H9 (cell line): ENCODE measurements around the gene DERA. TPM values are rescaled to one million over a fixed set of nuclear protein-coding genes. Genes with fewer than 3 reads are reported as not detected.

Experiments used
- DNase-seq: peaks from one replicate; pipeline ENCODE4 v3.0.0-alpha.2; 2017
- H2AFZ ChIP-seq: one replicate; pipeline ENCODE4 v1.6.1; 2013; ENCODE audit warnings: mild to moderate bottlenecking, low read length, control low read depth, moderate library complexity
- H2AK5ac ChIP-seq: 2 replicates; pipeline ENCODE4 v1.6.1; 2013; ENCODE audit warnings: low read length, control low read depth, mixed read lengths; ENCODE audit not compliant: insufficient read length
- H2BK120ac ChIP-seq: one replicate; pipeline ENCODE4 v1.6.1; 2013; ENCODE audit warnings: low read depth, mild to moderate bottlenecking, low read length, control low read depth, inconsistent platforms; ENCODE audit not compliant: poor library complexity, severe bottlenecking
- H2BK12ac ChIP-seq: 2 replicates; pipeline ENCODE4 v1.6.1; 2013; ENCODE audit warnings: low read length, control low read depth, mixed read lengths, low read depth; ENCODE audit not compliant: insufficient read length
- H2BK15ac ChIP-seq: 2 replicates; pipeline ENCODE4 v1.6.1; 2013; ENCODE audit warnings: low read depth, low read length, control low read depth
- H2BK20ac ChIP-seq: one replicate; pipeline ENCODE4 v1.6.1; 2013; ENCODE audit warnings: low read depth, mild to moderate bottlenecking, low read length, control low read depth, inconsistent platforms; ENCODE audit not compliant: poor library complexity, severe bottlenecking
- H2BK5ac ChIP-seq: 2 replicates; pipeline ENCODE4 v1.6.1; 2013; ENCODE audit warnings: low read length, control low read depth, mixed read lengths; ENCODE audit not compliant: insufficient read length
- H3K14ac ChIP-seq: 2 replicates; pipeline ENCODE4 v1.6.1; 2013; ENCODE audit warnings: low read length, control low read depth; ENCODE audit not compliant: insufficient read depth
- H3K18ac ChIP-seq: 2 replicates; pipeline ENCODE4 v1.6.1; 2013; ENCODE audit warnings: low read depth, mild to moderate bottlenecking, mixed read lengths, low read length, control low read depth; ENCODE audit not compliant: insufficient read length
- H3K23ac ChIP-seq: 2 replicates; pipeline ENCODE4 v1.6.1; 2013; ENCODE audit warnings: low read length, control low read depth, mixed read lengths, low read depth; ENCODE audit not compliant: insufficient read length
- H3K23me2 ChIP-seq: 2 replicates; pipeline ENCODE4 v1.6.1; 2013; ENCODE audit warnings: low read depth, mild to moderate bottlenecking, mixed read lengths, low read length, control low read depth; ENCODE audit not compliant: insufficient read length, poor library complexity, severe bottlenecking
- H3K27ac ChIP-seq: 2 replicates; pipeline ENCODE4 v1.5.1; 2013; ENCODE audit warnings: low read length, control low read depth, mixed read lengths, low read depth; ENCODE audit not compliant: insufficient read length
- H3K27me3 ChIP-seq: 2 replicates; pipeline ENCODE4 v1.6.1; 2013; ENCODE audit warnings: low read length, control low read depth, inconsistent platforms; ENCODE audit not compliant: insufficient read depth
- H3K4ac ChIP-seq: 2 replicates; pipeline ENCODE4 v1.6.1; 2013; ENCODE audit warnings: low read depth, mild to moderate bottlenecking, control low read depth, inconsistent platforms, low read length, moderate library complexity
- H3K4me1 ChIP-seq: 2 replicates; pipeline ENCODE4 v1.6.1; 2013; ENCODE audit warnings: low read length, control low read depth, inconsistent platforms; ENCODE audit not compliant: insufficient read depth
- H3K4me2 ChIP-seq: 2 replicates; pipeline ENCODE4 v1.6.1; 2013; ENCODE audit warnings: low read length, control low read depth, mixed read lengths; ENCODE audit not compliant: insufficient read length, insufficient read depth
- H3K56ac ChIP-seq: 2 replicates; pipeline ENCODE4 v1.6.1; 2013; ENCODE audit warnings: low read depth, mild to moderate bottlenecking, mixed read lengths, low read length, control low read depth; ENCODE audit not compliant: insufficient read length
- H3K79me1 ChIP-seq: 2 replicates; pipeline ENCODE4 v1.6.1; 2013; ENCODE audit warnings: low read depth, mild to moderate bottlenecking, moderate library complexity, low read length, control low read depth, inconsistent platforms; ENCODE audit not compliant: insufficient read depth, poor library complexity, severe bottlenecking
- H3K79me2 ChIP-seq: 2 replicates; pipeline ENCODE4 v1.6.1; 2013; ENCODE audit warnings: low read length, control low read depth, inconsistent platforms; ENCODE audit not compliant: insufficient read depth
- H3K9ac ChIP-seq: 2 replicates; pipeline ENCODE4 v1.6.1; 2013; ENCODE audit warnings: low read length, control low read depth, mixed read lengths; ENCODE audit not compliant: insufficient read length; ENCODE audit errors: extremely low read depth
- H3K9me3 ChIP-seq: one replicate; pipeline ENCODE4 v1.6.1; 2013; ENCODE audit warnings: low read depth, low read length, inconsistent platforms; ENCODE audit not compliant: control insufficient read depth
- H3T11ph ChIP-seq: one replicate; pipeline ENCODE4 v1.6.1; 2013; ENCODE audit warnings: mild to moderate bottlenecking, low read length, control low read depth, inconsistent platforms
- H4K20me1 ChIP-seq: one replicate; pipeline ENCODE4 v1.6.1; 2013; ENCODE audit not compliant: control insufficient read depth, insufficient read length, insufficient read depth
- H4K5ac ChIP-seq: 2 replicates; pipeline ENCODE4 v1.6.1; 2013; ENCODE audit warnings: low read depth, mild to moderate bottlenecking, mixed read lengths, low read length, control low read depth; ENCODE audit not compliant: insufficient read length
- H4K8ac ChIP-seq: replicated peaks from 2 replicates; pipeline ENCODE4 v1.6.1; 2013; ENCODE audit warnings: low read length, control low read depth, mixed read lengths, low read depth; ENCODE audit not compliant: insufficient read length
- H4K91ac ChIP-seq: 2 replicates; pipeline ENCODE4 v1.6.1; 2013; ENCODE audit warnings: low read depth, mild to moderate bottlenecking, moderate library complexity, mixed read lengths, low read length, control low read depth; ENCODE audit not compliant: insufficient read length
- H3K27ac Mint-ChIP-seq, 3 experiments: 2 replicates in 2 of 3; 3 replicates in 1 of 3; pipeline ENCODE4 v1.8.0; 2020 to 2021; ENCODE audit warnings: mixed read lengths in 3 of 3, mild to moderate bottlenecking in 1 of 3, moderate library complexity in 1 of 3
- H3K27me3 Mint-ChIP-seq: 2 replicates; pipeline ENCODE4 v1.8.0; 2021; ENCODE audit warnings: low read depth, mild to moderate bottlenecking, moderate library complexity, mixed read lengths
- H3K36me3 Mint-ChIP-seq, 3 experiments: 2 replicates in 2 of 3; 3 replicates in 1 of 3; pipeline ENCODE4 v1.8.0; 2020 to 2021; ENCODE audit warnings: low read depth in 3 of 3, mixed read lengths in 3 of 3; ENCODE audit not compliant: insufficient read depth in 1 of 3
- H3K4me1 Mint-ChIP-seq, 2 experiments: 2 replicates each; pipeline ENCODE4 v1.8.0; 2020; ENCODE audit warnings: mixed read lengths in 2 of 2
- H3K4me3 Mint-ChIP-seq, 2 experiments: 2 replicates in 1 of 2; 3 replicates in 1 of 2; pipeline ENCODE4 v1.8.0; 2020 to 2021; ENCODE audit warnings: mild to moderate bottlenecking in 2 of 2, mixed read lengths in 2 of 2, moderate library complexity in 1 of 2
- H3K9me3 Mint-ChIP-seq, 2 experiments: 2 replicates in 1 of 2; 3 replicates in 1 of 2; pipeline ENCODE4 v1.8.0; 2020; ENCODE audit warnings: mild to moderate bottlenecking in 2 of 2, mixed read lengths in 2 of 2, moderate library complexity in 1 of 2
- WGBS: extraction: QIAGEN DNeasy Blood & Tissue Kit; methylation state at CpG from one replicate; pipeline ENCODE4 v1.1.7; 2013; ENCODE audit warnings: missing lambda C conversion rate, low lambda C conversion rate, mixed read lengths; ENCODE audit not compliant: insufficient read length; ENCODE audit errors: extremely low coverage; 5-methylcytosine and 5-hydroxymethylcytosine counted together
- total RNA-seq: library from RNA; stranded (reverse); gene quantifications from 2 replicates; pipeline ENCODE4 v1.2.1, GENCODE V29; 2021
- TF ChIP-seq, protein P1 (sequence below): fragments of 200-600 bp; sonication (generic); conservative IDR thresholded peaks from 3 replicates; pipeline ENCODE4 v1.8.0; 2021; ENCODE audit warnings: antibody characterized with exemption, mild to moderate bottlenecking

The DERA gene
- total RNA-seq, 1 experiment from 2014 or later: 20.9 TPM

- Histone ChIP-seq H3K18ac (no peak overlapping the region), H4K20me1 (no peaks in the 10 kb centered on the region), H2BK5ac (no peak overlapping the region), H3K4me1 (no peaks in the 10 kb centered on the region; the same call in 1 of the 2 replicates), H3K4ac (no peak overlapping the region), H3K9ac (no peak overlapping the region), H2AK5ac (no peak overlapping the region), H3K79me1 (no peaks in the 10 kb centered on the region), H3K79me2 (no peaks in the 10 kb centered on the region), H3K27me3 (no peaks in the 10 kb centered on the region), H3K4me2 (no peak overlapping the region), H2AFZ (no peak overlapping the region), H3K23me2 (no peaks in the 10 kb centered on the region), H2BK12ac (no peak overlapping the region), H2BK120ac (no peak overlapping the region), H2BK15ac (no peak overlapping the region), H4K8ac (no peak overlapping the region), H3T11ph (no peak overlapping the region), H3K23ac (no peak overlapping the region), H3K14ac (no peak overlapping the region), H3K56ac (no peak overlapping the region), H3K9me3 (no peaks in the 10 kb centered on the region), H4K91ac (no peak overlapping the region), H2BK20ac (no peak overlapping the region), H3K27ac (no peak overlapping the region), H4K5ac (no peak overlapping the region)
- no peak overlapping the region for H3K4me3 Mint-ChIP-seq
- no peak for DNase-seq
- no CpG with 5 or more reads among the region's 10 CpGs for WGBS
- H3K9me3 Mint-ChIP-seq: no peaks in the 10 kb centered on the region; a peak in 1 of 5 replicates
- peaks cover 0 to 1% (median 0%) of the 10 kb centered on the region in 3 experiments; a peak in 1 of 7 replicates for H3K36me3 Mint-ChIP-seq
- peaks cover 32 to 40% of the 10 kb centered on the region in 2 experiments for H3K4me1 Mint-ChIP-seq
- H3K27me3 Mint-ChIP-seq: no peaks in the 10 kb centered on the region
- TF ChIP-seq, protein P1, sequence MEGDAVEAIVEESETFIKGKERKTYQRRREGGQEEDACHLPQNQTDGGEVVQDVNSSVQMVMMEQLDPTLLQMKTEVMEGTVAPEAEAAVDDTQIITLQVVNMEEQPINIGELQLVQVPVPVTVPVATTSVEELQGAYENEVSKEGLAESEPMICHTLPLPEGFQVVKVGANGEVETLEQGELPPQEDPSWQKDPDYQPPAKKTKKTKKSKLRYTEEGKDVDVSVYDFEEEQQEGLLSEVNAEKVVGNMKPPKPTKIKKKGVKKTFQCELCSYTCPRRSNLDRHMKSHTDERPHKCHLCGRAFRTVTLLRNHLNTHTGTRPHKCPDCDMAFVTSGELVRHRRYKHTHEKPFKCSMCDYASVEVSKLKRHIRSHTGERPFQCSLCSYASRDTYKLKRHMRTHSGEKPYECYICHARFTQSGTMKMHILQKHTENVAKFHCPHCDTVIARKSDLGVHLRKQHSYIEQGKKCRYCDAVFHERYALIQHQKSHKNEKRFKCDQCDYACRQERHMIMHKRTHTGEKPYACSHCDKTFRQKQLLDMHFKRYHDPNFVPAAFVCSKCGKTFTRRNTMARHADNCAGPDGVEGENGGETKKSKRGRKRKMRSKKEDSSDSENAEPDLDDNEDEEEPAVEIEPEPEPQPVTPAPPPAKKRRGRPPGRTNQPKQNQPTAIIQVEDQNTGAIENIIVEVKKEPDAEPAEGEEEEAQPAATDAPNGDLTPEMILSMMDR: no peak
- H3K27ac Mint-ChIP-seq: peak overlapping the region in 2 of 3 experiments; percentile 46 to 51; a peak in 1 of 7 replicates
Observed at GRCh38 chr12:15928870-15929571, 17.9 kb downstream of the DERA start.
